Fibroblast of lung (primary cell): ENCODE results near the gene NCOA7.

Source experiments
- CTCF ChIP-seq, 2 donors: IDR thresholded peaks in 1 of 2; conservative IDR thresholded peaks in 1 of 2; 1 replicate in 1 of 2; 2 replicates in 1 of 2; pipeline ENCODE4 v1.5.1; 2011 to 2012; ENCODE audit warnings: low read length in 2 of 2, control low read depth in 1 of 2, inconsistent platforms in 1 of 2, low read depth in 1 of 2, mild to moderate bottlenecking in 1 of 2
- EZH2 ChIP-seq: IDR thresholded peaks from 2 replicates; pipeline ENCODE4 v1.5.1; 2012; ENCODE audit warnings: low read length, control low read depth, mild to moderate bottlenecking; ENCODE audit errors: missing control alignments

- TF ChIP-seq CTCF (conservative IDR thresholded peaks at IDR 0.05 in 1 of 2, IDR thresholded peaks at IDR 0.05 in 1 of 2; ENCODE audit: low read depth in 1 of 2, low read length in 2 of 2) (no peak), EZH2 (no peak)
Measured at GRCh38 chr6:125943528-125944433, 153.0 kb downstream of the NCOA7 start.
